Measurements from ENCODE around the gene SCLY.

SCLY gene

DNA sequence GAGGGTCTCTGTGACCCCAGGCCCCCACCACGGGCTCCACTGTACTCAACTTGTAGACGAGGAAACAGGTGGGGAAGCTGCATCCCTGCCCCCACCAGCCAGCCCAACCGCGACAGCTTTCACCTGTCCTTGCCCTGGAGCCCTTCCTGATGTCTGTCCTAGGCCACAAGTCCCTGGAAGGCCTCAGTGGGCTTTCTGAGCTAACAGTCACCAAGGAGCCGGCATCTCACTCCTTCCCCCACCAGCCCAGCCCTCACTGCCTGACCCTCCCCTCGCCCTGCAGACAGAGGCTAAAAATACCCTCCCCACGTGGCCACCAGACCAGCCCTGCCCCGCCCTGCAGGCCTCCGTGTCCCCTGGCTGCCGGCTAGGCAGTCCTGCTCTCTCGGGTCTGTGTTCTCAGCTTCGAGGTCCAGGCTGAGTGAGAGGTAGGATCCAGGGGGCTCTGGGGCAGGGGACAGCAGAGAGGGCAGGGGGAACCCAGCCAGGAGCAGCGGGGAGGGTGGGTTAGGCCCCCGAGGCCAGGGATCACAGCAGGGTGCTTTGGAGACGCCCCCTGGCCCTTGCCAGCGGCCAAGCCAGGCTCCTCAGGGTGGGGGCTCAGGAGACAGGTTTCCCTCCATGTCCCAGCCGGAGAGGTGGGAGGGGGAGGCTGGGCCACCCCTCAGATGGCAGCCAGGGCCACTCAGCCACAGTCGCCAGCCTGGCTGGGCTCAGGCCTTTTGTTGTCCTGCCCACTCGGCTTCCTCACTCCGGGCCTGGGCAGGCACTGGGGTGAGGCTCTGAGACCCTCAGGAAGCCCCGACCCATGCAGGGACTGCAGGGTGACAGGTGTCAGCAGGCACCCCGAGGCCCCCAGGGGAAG, 77.8 kb downstream of the SCLY start, which contains the start of gene KLHL30:
Gene KLHL30 (plus strand): TSS at position 338 of the 865 bp plus-strand sequence. CDS start 2,087 bp downstream, outside the sequence.
- H3K4me3 ChIP-seq (replicated peaks; ENCODE audit: low read depth, low read length) = no peak within 1 kb of the TSS
- DNase-seq (ENCODE audit: low read depth) = no peak
- TF ChIP-seq, protein P1, sequence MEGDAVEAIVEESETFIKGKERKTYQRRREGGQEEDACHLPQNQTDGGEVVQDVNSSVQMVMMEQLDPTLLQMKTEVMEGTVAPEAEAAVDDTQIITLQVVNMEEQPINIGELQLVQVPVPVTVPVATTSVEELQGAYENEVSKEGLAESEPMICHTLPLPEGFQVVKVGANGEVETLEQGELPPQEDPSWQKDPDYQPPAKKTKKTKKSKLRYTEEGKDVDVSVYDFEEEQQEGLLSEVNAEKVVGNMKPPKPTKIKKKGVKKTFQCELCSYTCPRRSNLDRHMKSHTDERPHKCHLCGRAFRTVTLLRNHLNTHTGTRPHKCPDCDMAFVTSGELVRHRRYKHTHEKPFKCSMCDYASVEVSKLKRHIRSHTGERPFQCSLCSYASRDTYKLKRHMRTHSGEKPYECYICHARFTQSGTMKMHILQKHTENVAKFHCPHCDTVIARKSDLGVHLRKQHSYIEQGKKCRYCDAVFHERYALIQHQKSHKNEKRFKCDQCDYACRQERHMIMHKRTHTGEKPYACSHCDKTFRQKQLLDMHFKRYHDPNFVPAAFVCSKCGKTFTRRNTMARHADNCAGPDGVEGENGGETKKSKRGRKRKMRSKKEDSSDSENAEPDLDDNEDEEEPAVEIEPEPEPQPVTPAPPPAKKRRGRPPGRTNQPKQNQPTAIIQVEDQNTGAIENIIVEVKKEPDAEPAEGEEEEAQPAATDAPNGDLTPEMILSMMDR (IDR thresholded peaks at IDR 0.05; ENCODE audit: low read length, missing control alignments) = no peak

DNA sequence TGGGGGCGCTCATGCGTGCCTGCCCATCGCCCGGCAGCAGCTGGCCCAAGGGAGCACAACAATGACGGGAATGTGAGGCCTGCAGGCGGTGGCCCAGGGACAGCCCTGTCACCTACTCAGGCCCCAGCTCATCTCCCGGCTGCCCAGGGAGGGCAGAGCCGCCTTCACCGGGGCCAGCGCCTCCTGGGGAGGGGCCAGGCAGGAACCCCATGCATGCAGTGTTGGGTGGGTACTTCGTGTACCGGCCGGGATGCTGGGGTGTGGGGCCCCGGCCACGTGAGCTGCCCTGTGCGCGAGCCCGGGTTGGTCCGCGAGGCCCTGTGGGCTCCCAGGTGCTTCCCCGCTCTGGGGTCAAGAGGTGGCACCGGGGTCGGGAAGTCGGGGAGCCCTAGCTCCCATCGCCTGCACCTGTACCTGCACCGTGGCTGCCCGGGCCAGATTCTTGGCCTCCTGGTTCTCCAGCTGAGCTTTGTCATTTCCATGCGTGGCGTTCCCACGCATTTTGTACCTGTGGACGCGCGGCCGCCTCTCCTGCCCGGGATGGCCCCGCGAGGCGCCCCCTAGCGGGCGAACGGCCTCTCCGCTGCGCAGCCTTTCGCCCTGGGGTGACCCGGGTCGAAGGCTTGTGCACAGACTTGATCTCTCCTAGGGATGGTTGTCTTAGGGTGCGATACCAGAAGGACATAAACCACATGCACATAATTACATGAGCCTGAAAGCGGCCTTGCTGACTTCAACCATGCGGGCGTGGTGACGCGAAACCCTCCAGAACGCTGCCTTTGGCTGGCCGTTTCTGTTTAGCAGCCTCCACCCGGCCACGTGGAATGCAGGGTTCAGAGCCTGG, 78.6 kb downstream of the SCLY start:
- TF ChIP-seq, protein P1 (IDR thresholded peaks at IDR 0.05; ENCODE audit: low read length, missing control alignments) = peak; percentile 46
- DNase-seq (ENCODE audit: low read depth) = no peak

DNA sequence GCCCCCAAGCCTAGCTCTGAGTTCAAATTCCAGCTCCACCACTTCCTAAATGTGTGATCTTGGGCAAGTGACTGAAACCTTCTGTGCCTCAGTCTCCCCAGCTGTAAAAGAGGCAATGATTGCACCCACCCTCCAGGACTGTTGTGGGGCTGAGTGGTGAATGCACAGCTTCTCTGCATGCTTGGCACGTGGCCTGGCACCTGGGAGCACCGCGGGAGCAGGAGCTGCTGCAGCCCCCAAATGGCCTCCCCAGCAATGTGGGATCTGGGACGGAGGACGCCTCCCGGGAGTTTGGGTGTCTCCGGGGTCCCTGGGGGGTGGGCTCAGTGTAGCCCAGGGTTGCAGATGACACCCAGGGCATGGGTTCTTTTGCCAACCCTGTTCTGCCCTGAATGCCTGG, 79.2 kb downstream of the SCLY start:
- no peak for DNase-seq (ENCODE audit: low read depth)
- no peak overlapping the region for H3K4me3 ChIP-seq (replicated peaks; ENCODE audit: low read depth, low read length)
- TF ChIP-seq, protein P1 (IDR thresholded peaks at IDR 0.05; ENCODE audit: low read length, missing control alignments) = no peak

More for the DNA sequence above, 78.6 kb downstream of the SCLY start:
- H3K4me3 ChIP-seq (replicated peaks; ENCODE audit: low read depth, low read length) = no peak overlapping the region

DNA sequence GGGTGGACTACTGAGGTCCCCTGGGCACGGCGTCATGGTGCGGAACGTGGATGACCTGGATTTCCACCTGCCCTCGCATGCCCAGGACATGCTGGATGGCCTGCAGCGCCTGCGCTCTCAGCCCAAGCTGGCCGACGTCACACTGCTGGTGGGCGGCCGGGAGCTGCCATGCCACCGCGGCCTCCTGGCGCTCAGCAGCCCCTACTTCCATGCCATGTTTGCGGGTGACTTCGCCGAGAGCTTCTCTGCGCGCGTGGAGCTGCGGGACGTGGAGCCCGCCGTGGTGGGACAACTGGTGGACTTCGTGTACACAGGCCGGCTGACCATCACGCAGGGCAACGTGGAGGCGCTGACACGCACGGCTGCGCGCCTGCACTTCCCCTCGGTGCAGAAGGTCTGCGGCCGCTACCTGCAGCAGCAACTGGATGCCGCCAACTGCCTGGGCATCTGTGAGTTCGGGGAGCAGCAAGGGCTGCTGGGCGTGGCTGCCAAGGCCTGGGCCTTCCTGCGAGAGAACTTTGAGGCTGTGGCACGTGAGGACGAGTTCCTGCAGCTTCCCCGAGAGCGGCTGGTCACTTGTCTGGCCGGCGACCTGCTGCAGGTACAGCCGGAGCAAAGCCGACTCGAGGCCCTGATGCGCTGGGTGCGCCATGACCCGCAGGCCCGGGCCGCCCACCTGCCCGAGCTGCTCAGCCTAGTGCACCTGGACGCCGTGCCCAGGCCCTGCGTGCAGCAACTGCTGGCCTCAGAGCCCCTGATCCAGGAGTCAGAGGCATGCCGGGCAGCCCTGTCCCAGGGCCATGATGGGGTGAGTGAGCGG, 80.1 kb downstream of the SCLY start:
- TF ChIP-seq, protein P1 (IDR thresholded peaks at IDR 0.05; ENCODE audit: low read length, missing control alignments) = no peak
- no peak for DNase-seq (ENCODE audit: low read depth)
- no peak overlapping the region for H3K4me3 ChIP-seq (replicated peaks; ENCODE audit: low read depth, low read length)

DNA sequence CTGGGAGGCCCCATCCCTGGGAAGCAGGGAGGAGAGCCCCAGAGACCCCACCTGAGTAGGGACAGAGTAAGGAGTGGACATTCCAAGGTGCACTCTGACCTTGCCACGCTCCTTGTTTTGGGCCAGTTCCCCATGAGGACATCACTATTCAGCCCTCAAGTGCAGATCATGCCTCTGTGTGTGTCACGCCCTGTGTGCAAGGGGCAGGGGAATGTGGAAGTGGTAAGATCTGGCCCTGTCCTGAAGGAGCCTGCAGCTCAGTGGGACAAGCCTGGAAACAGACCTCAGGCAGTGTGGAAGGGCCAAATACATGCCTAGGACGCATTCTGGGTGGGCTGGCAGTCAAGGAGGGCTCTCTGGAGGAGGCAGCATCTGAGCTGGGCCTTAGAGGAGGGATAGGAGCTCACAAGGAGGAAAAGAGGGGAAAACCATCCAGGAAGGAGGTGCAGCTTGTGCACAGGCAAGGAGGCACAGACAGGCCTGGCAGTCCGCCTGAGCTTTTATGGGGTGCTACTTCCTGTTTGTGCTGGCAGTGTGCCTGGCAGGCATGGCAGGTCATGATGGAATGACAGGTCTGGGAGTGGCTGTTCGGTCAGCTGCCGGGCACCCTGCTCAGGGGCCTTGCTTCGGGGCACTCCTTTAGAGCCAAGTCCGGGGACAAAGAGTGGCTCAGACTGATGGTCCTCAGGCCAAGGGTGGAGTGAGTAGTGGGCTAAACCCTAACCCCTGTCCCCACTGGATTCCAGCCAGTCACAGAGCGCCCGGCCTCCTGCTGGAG, 80.9 kb downstream of the SCLY start:
- H3K4me3 ChIP-seq (replicated peaks; ENCODE audit: low read depth, low read length) = no peak overlapping the region
- no peak for DNase-seq (ENCODE audit: low read depth)
- TF ChIP-seq, protein P1 (IDR thresholded peaks at IDR 0.05; ENCODE audit: low read length, missing control alignments) = no peak

Data from fibroblast of pulmonary artery (primary cell).